OCI-LY7 (cell line): ENCODE measurements around the gene PADI3. TPM values are rescaled to one million over a fixed set of nuclear protein-coding genes. Genes with fewer than 3 reads are reported as not detected.

Experiments
- BruUV-seq: library from RNA; stranded (reverse); fragments of 400-500 nt; replicated peaks from 2 replicates; lab custom pipeline; 2021; lab: Mats Ljungman, UMichigan
- CTCF ChIA-PET: fragments of 300-600 bp; sonication (Branson Sonifier 250); formaldehyde crosslinking; loops from one replicate; lab custom pipeline; 2022; ENCODE audit warnings: antibody characterized with exemption; ENCODE audit not compliant: unreplicated experiment; lab: Charles Lee
- POLR2A ChIA-PET: fragments of 300-600 bp; sonication (Branson Sonifier 250); formaldehyde crosslinking; loops from one replicate; lab custom pipeline; 2022; ENCODE audit warnings: antibody characterized with exemption; lab: Charles Lee
- DNase-seq: peaks from one replicate; pipeline ENCODE4 v3.0.0-alpha.2; 2015; ENCODE audit warnings: low spot score
- H2AFZ ChIP-seq: fragments of 200-600 bp; sonication (generic), shearing (Covaris generic); 2 replicates; pipeline ENCODE4 v1.6.1; 2014; ENCODE audit warnings: mild to moderate bottlenecking, antibody characterized with exemption, low read length, moderate library complexity
- H3K27ac ChIP-seq: fragments of 200-600 bp; sonication (generic); 2 replicates; pipeline ENCODE4 v1.5.1; 2014; ENCODE audit warnings: mixed run types, low read depth, mild to moderate bottlenecking, moderate library complexity, low read length, inconsistent platforms; ENCODE audit not compliant: poor library complexity, severe bottlenecking
- H3K36me3 ChIP-seq: fragments of 200-600 bp; sonication (generic); 2 replicates; pipeline ENCODE4 v1.6.1; 2014; ENCODE audit warnings: mild to moderate bottlenecking, antibody characterized with exemption, low read length, moderate library complexity, mixed read lengths; ENCODE audit not compliant: insufficient read depth
- H3K4me1 ChIP-seq: fragments of 200-600 bp; sonication (generic); 2 replicates; pipeline ENCODE4 v1.5.1; 2014; ENCODE audit warnings: mild to moderate bottlenecking, low read length; ENCODE audit not compliant: insufficient read depth, poor library complexity, severe bottlenecking
- H3K4me2 ChIP-seq: fragments of 200-600 bp; sonication (generic); 2 replicates; pipeline ENCODE4 v1.6.1; 2014; ENCODE audit warnings: mild to moderate bottlenecking, low read length
- H3K4me3 ChIP-seq: fragments of 200-600 bp; sonication (generic); 2 replicates; pipeline ENCODE4 v1.5.1; 2014; ENCODE audit warnings: mild to moderate bottlenecking, low read depth, low read length; ENCODE audit not compliant: poor library complexity, severe bottlenecking
- H3K79me2 ChIP-seq: fragments of 200-600 bp; sonication (generic); 2 replicates; pipeline ENCODE4 v1.6.1; 2016; ENCODE audit warnings: low read depth, mild to moderate bottlenecking, low read length, moderate library complexity, mixed read lengths; ENCODE audit not compliant: insufficient read depth
- H3K9me2 ChIP-seq: fragments of 200-600 bp; sonication (generic); 2 replicates; pipeline ENCODE4 v1.6.1; 2016; ENCODE audit warnings: mild to moderate bottlenecking, low read length, mixed read lengths; ENCODE audit not compliant: insufficient read depth
- H3K9me3 ChIP-seq: fragments of 200-600 bp; sonication (generic); 2 replicates; pipeline ENCODE4 v1.6.1; 2014; ENCODE audit warnings: mild to moderate bottlenecking, mixed run types, low read length, mixed read lengths
- H4K20me1 ChIP-seq: fragments of 200-600 bp; sonication (generic); 2 replicates; pipeline ENCODE4 v1.6.1; 2014; ENCODE audit warnings: mild to moderate bottlenecking, antibody characterized with exemption, low read length, moderate library complexity, mixed read lengths; ENCODE audit not compliant: insufficient read depth
- EZH2phosphoT487 ChIP-seq: fragments of 200-600 bp; sonication (generic); IDR thresholded peaks from 2 replicates; pipeline ENCODE4 v1.6.1; 2018; ENCODE audit warnings: low read depth, borderline replicate concordance, mild to moderate bottlenecking, mixed run types, antibody characterized with exemption, low read length, moderate library complexity, mixed read lengths
- intact Hi-C: fragments of 100-400 bp; cut with micrococcal nuclease; formaldehyde crosslinking; loops from one replicate; pipeline ENCODE4 v1.10.0; 2022; ENCODE audit not compliant: unreplicated experiment
- total RNA-seq, 2 experiments: library from RNA; depleted of rRNA in 1 of 2; stranded (reverse); fragments of >200 nt in 1 of 2; shearing (Covaris generic) in 1 of 2; gene quantifications; 2 replicates each; pipeline ENCODE4 v1.2.3, GENCODE V29; 2014 to 2022
- TF ChIP-seq, protein P1 (sequence below): fragments of 200-600 bp; sonication (generic); conservative IDR thresholded peaks from 2 replicates; pipeline ENCODE4 v1.5.1; 2014; ENCODE audit warnings: mild to moderate bottlenecking, antibody characterized with exemption, low read length, moderate library complexity, mixed read lengths

The PADI3 gene
- total RNA-seq, 2 experiments from 2014 or later, result not detected

DNA sequence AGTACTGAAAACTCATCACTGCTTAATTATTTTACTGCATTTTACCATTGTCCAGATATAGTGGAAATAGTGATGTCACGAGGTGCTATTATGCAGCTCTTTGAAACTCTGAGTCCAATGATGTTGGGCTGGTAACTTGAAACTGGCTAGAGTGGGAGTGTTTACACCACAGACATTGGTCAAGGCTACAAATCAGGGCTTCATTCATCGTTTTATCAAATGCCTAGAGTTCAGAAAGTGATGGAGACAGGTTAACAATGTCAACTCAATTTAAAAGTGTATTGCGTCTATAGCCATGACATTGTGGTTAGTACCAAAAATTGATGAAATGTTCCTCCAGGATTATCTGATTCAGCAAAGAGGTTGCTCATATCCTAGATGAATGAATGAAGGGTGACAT lies 31.3 kb upstream of the PADI3 start:
- POLR2A ChIA-PET, result no interaction called here
- TF ChIP-seq, protein P1, sequence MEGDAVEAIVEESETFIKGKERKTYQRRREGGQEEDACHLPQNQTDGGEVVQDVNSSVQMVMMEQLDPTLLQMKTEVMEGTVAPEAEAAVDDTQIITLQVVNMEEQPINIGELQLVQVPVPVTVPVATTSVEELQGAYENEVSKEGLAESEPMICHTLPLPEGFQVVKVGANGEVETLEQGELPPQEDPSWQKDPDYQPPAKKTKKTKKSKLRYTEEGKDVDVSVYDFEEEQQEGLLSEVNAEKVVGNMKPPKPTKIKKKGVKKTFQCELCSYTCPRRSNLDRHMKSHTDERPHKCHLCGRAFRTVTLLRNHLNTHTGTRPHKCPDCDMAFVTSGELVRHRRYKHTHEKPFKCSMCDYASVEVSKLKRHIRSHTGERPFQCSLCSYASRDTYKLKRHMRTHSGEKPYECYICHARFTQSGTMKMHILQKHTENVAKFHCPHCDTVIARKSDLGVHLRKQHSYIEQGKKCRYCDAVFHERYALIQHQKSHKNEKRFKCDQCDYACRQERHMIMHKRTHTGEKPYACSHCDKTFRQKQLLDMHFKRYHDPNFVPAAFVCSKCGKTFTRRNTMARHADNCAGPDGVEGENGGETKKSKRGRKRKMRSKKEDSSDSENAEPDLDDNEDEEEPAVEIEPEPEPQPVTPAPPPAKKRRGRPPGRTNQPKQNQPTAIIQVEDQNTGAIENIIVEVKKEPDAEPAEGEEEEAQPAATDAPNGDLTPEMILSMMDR, result no peak
- no peak for TF ChIP-seq EZH2phosphoT487

GRCh38 chr1:17218939-17219338 lies 30.0 kb upstream of the PADI3 start:
- H3K9me3 ChIP-seq, result no peaks in the 10 kb centered on the region

More for the DNA sequence above, 31.3 kb upstream of the PADI3 start:
- no peaks in the 10 kb centered on the region for H3K36me3 ChIP-seq
- BruUV-seq, result no TSS peak
- no peaks in the 10 kb centered on the region for H3K9me2 ChIP-seq
- no peak for DNase-seq
- no peak overlapping the region for H3K4me2 ChIP-seq
- no peaks in the 10 kb centered on the region for H3K79me2 ChIP-seq
- no peak overlapping the region for H3K4me3 ChIP-seq
- H4K20me1 ChIP-seq, result no peaks in the 10 kb centered on the region
- intact Hi-C loops, result no loop called here
- H3K9me3 ChIP-seq, result no peaks in the 10 kb centered on the region
- no peak overlapping the region for H2AFZ ChIP-seq
- H3K27ac ChIP-seq, result no peak overlapping the region
- CTCF ChIA-PET, result no interaction called here
- no peaks in the 10 kb centered on the region for H3K4me1 ChIP-seq

GRCh38 chr1:17220287-17220686 lies 28.6 kb upstream of the PADI3 start:
- H3K36me3 ChIP-seq, result no peaks in the 10 kb centered on the region
- H2AFZ ChIP-seq, result no peak overlapping the region
- H3K4me3 ChIP-seq, result no peak overlapping the region
- no TSS peak for BruUV-seq
- H3K4me2 ChIP-seq, result no peak overlapping the region
- intact Hi-C loops, result no loop called here
- H3K79me2 ChIP-seq, result no peaks in the 10 kb centered on the region
- no peaks in the 10 kb centered on the region for H3K9me2 ChIP-seq
- H3K4me1 ChIP-seq, result no peaks in the 10 kb centered on the region
- H4K20me1 ChIP-seq, result no peaks in the 10 kb centered on the region
- no peak for DNase-seq
- TF ChIP-seq, protein P1, result no peak
- no peak for TF ChIP-seq EZH2phosphoT487
- ChIA-PET CTCF (no interaction called here), POLR2A (no interaction called here)
- H3K9me3 ChIP-seq, result no peaks in the 10 kb centered on the region
- no peak overlapping the region for H3K27ac ChIP-seq

More at GRCh38 chr1:17218939-17219338, 30.0 kb upstream of the PADI3 start:
- intact Hi-C loops, result no loop called here
- H3K79me2 ChIP-seq, result no peaks in the 10 kb centered on the region
- TF ChIP-seq EZH2phosphoT487, result no peak
- TF ChIP-seq, protein P1, result no peak
- CTCF ChIA-PET, result no interaction called here
- BruUV-seq, result no TSS peak
- H3K27ac ChIP-seq, result no peak overlapping the region
- no peak for DNase-seq
- POLR2A ChIA-PET, result no interaction called here
- H3K9me2 ChIP-seq, result no peaks in the 10 kb centered on the region
- no peak overlapping the region for H3K4me3 ChIP-seq
- no peaks in the 10 kb centered on the region for H3K36me3 ChIP-seq
- H4K20me1 ChIP-seq, result no peaks in the 10 kb centered on the region
- no peak overlapping the region for H2AFZ ChIP-seq
- H3K4me2 ChIP-seq, result no peak overlapping the region
- no peaks in the 10 kb centered on the region for H3K4me1 ChIP-seq
